ENCODE data around the gene BCL7B.
"Not testable (repeated sequence)": the region's sequence is repeated elsewhere in the genome, so short reads cannot be mapped to it uniquely, and the experiment has no call there.

Gene BCL7B

DNA sequence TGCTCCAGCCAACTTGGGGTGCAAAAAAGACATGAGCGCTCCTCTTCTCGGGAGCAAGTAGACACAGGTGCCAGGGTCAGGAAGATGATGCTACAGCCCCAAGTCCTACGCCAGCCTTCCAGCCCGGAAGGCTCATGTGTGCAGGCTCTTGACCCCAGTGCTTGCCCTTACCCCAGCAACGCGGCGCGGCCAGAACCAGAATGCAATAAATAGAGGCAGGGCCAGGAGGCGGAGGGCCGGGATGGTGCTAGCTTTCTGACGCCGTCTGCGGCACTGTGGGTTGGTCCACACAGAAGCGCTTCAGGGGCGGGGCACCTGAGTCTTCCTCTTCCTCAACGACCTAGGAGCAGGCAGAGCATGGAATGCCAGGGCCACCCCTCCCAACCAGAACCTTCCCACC lies 20.4 kb downstream of the BCL7B start:
- H3K27ac ChIP-seq, result no peak overlapping the region
- DNase-seq (ENCODE audit: low read depth, low spot score), result no peak

DNA sequence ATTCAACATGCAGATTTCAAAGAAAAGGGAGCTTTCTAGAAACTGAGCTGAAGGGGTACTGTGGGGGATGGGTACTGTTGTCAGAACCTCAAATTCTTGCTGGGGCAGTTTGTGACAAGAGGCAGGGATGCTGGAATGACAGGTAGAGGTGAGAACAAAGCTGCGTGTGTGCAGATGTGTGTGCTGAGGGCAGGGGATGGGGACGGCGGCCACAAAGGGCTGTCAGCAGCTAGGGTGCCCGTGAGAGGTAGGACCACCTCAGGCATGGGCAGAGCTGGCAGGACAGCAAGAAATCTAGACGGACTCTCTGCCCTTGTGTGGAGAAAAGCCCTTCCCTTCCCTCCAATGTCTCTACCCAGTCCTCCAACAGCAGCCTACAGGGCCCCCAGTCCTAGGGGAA lies 21.0 kb downstream of the BCL7B start:
- no peak for DNase-seq (ENCODE audit: low read depth, low spot score)
- no peak overlapping the region for H3K27ac ChIP-seq

DNA sequence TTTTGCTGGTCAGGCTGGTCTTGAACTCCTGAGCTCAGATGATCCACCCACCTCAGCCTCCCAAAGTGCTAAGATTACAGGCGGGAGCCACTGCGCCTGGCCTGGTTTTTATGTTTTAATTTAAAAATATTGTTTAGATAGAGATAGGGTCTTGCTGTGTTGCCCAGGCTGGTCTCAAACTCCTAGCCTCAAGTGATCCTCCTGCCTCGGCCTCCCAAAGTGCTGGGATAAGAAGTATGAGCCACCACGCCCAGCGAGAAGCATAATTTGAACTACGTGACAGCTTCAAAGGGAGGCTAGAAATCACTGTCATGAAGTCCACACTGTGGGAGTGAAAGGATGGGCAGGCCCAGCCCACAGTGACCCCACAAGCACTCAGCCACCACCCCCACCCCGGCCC lies 21.6 kb downstream of the BCL7B start:
- DNase-seq (ENCODE audit: low read depth, low spot score); H3K27ac ChIP-seq: not testable (repeated sequence)

DNA sequence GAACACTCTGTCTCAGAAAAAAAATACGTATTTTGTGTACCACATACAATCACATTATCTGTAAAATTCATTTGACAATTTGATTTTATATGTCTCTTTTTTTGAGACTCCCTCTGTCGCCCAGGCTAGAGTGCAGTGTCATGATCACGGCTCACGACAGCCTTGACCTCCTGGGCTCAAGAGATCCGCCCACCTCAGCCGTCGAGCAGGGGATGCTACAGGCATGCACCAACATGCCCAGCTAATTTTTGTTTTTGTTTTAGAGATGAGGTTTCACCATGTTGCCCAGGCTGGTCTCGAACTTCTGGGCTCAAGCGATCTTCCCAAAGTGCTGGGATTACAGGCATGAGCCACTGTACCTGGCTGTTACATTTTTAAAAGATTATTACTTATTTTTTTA lies 23.7 kb downstream of the BCL7B start:
- no peak overlapping the region for H3K27ac ChIP-seq
- no peak for DNase-seq (ENCODE audit: low read depth, low spot score)

DNA sequence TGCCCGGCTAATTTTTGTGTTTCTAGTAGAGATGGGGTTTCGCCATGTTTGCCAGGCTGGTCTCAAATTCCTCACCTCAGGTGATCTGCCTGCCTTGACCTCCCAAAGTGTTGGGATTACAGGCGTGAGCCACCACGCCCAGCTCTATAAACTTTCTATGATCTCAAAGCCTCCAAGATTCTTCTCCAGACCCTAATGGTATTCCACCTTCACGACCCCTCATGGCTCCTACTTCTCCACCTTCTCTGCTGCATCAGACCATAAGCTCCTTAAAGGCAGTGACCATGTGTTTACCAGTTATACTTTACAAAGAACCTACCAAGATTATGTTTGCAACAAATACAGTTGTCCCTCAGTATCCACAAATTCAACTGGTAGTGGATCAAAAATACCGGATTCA lies 25.3 kb downstream of the BCL7B start:
- no peak for DNase-seq (ENCODE audit: low read depth, low spot score)
- H3K27ac ChIP-seq, result no peak overlapping the region

DNA sequence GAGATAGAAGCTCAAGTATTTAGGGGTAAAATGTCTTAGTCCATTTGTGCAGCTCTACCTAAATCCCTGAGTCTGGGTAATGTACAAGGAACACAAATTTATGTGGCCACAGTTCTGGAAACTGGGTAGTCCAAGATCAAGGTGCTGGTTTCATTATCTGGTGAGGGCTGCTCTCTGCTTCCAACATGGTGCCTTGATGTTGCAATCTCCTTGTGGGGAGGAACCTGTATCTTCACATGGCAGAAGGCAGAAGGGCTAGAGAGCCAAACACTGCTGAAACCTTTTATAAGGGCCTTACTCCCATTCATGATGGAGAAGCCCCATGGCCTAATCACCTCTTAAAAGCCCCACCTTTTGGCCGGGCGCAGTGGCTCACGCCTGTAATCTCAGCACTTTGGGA lies 26.7 kb downstream of the BCL7B start:
- DNase-seq (ENCODE audit: low read depth, low spot score), result no peak
- no peak overlapping the region for H3K27ac ChIP-seq

DNA sequence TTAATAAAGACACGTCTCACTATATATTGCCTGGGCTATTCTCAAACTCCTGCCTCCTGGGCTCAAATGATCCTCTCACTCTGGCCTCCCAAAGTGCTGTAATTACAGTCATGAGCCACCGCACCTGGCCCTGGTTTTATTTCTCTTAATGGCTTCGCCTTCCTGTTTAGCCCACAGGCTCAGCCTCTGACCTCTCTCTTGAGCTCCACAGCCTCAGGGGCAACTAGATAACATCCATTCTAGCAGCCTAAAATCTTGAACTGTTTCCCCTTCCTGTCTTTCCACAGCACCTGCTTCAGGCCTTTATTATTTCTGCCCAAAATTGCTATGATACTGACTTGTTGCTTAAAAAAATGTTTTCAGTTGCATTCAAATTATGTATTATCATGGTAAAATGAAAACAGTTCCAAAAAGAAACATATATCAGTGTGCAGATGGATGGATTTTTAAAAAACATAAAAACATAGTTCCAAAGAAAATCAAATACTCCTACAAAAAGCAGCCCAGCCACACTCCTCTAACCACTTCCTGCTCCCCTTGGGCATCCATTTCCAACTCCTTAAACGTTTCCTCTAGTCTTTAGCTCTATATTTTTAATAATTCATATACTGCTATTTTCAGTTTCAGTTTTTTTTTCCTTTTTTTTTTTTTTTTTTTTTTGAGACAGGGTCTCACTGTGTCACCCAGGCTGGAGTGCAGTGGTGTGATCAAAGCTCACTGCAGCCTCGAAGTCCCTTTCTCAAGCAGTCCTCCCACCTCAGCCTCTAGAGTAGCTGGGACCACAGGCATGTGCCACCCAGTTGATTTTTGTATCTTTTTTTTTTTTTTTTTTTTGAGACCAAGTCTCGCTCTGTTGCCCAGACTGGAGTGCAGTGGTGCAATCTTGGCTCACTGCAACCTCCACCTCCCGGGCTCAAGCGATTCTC lies 30.3 kb downstream of the BCL7B start:
- H3K27ac ChIP-seq, result no peak overlapping the region
- no peak for DNase-seq (ENCODE audit: low read depth, low spot score)

DNA sequence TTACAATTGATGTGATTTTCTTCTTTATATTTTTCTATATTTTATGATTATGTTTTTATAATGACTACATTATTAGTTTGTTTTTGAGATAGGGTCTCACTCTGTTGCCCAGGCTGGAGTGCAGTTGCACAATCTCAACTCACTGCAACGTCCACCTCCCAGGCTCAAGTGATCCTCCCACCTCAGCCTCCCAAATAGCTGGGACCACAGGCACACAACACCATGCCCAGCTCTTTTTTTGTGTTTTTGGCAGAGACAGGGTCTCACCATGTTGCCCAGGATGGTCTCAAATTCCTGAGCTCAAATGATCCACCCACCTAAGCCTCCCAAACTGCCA lies 31.4 kb downstream of the BCL7B start:
- not testable (repeated sequence) for H3K27ac ChIP-seq; DNase-seq (ENCODE audit: low read depth, low spot score)

DNA sequence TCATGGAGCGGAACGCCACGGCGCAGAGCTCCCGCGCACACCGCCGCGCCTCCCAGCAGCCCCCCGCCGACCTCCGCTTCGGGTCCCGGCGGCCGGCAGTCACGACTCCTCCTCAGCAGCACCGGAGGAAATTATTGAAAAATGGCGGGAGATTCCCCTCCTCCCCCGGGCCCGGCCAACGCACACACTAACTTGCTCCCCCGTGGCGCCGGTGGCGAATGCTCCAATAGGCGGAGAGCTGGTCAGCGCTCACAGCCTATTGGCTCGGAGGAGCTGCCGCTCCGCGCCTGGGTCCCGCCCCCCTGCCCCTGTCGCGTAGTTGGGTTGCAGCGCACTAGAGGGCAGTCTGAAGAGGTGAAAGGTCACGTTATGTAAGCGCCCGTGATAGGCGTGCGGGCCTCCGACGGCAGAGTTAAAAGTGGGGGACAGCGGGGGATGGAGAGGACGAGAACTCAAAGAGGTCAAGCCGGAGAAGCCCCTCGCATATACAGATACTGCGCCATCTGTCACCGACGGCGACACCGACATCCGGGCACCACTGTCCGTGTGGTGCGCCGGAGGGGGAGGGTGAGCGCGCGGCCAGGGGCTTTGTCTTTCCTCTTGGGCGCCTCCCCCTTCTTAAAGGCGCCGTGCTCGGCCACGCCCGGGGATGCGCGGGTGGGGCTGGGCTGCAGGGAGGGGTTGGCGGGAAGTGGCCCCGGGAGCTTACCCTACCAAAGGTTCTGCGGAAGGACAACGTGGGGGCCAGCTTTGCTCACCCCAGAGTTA lies 35.2 kb downstream of the BCL7B start, which contains the start of gene BAZ1B:
Gene BAZ1B (minus strand): TSS at position 189 of the 768 bp plus-strand sequence. CDS start 360 bp downstream, outside the sequence.
- peak; percentile 85 for DNase-seq (ENCODE audit: low read depth, low spot score)
- H3K27ac ChIP-seq, result peak within 1 kb of the TSS; percentile 77

DNA sequence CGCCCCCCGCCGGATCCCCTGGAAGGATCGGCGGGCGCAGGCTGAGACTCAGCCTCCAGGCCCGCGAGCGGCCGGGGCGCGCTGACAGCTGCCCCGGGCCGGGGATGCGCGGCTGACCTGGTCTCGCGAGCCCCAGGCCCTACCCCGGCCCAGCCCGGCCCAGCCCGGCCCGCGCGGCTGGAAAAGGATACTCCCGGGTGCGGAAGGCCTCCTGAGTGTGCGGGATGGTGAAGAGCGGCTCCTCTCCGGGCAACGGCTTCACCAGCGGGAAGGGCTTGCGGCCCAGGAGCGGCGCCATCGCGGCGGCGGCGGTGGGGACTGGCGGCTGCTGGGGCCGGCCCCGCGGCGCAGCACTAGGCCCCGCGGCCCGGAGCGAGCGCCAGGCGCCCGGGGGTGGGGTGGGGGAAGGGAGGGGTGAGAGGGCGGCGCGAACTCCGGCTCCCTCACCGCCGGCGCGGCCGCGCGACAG lies 35.8 kb downstream of the BCL7B start:
- no peak for DNase-seq (ENCODE audit: low read depth, low spot score)
- H3K27ac ChIP-seq, result peak overlapping the region; percentile 77

DNA sequence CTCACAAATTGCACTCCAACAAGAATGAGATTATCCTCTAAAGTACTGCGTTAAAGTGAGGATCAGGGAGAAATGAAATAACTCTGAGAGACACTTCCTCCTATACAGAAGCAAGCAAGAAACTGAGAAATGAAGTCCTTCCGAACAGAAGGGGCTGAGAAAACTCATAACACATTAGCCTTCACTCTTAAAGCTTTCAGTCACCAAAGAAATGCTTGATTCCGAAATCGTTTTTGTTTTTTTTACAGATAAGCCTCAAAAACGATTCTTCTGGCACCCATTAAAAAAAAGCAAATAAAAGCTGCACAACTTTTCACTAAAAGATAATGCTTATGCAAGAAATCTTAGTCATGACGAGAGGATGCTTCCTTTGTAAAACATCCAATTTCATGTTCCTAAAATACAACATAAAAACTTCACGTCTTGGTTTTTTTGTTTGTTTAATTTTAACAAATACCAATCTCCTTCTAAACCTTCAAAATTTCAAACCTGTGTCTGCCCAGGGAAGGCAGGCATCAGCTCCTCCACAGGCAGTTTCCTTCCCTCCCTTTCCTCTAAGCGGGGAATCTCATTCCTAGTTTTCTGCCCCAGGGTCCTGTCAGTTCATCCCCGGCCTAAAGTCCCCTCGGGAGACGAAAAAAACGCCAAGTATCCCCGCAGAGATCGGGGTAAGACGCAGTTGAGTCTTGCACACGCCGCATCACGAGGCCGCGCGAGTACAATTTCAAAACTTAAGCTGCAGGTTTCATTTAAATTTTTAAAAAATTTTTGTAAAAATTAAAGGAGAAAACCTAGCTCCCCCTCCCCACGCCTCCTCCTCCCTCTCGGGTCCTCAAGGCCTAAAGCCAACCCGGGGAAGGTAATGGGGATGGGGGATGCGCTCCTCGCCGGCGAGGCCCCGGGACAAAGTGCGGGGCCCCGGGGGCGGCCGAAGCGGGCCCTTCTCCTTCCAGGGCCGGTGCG lies 36.5 kb downstream of the BCL7B start:
- DNase-seq (ENCODE audit: low read depth, low spot score), result no peak
- H3K27ac ChIP-seq, result peak overlapping the region; percentile 77

DNA sequence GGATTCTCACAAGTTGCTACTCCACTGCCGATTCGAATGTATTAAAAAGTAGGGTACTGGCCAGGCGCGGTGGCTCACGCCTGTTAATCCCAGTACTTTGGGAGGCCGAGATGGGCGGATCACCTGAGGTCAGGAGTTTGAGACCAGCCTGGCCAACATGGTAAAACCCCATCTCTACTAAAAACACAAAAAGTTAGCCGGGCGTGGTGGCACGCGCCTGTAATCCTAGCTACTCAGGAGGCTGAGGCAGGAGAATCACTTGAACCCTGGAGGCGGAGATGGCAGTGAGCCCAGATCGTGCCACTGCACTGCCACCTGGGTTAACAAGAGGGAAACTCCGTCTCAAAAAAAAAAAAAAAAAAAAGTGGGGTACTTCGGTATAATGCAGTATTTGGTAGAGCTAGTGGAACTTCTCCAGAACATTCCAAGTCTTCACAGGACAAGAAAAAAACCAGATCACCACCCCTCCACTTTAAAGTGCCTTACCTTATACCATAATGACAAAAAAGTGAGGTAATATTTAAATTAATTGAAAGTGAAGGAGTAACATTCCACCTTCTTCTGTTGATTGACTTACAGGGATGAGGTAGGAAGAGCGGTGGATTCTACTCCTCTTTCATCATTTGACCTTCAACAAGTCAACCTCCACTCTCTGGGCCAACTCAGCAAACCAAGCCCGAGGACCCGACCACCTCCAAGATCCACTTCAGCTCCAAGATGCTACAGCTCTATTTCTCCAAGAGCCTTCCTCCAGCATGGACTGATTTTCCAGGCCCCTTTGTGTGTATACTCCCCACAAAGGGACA lies 37.4 kb downstream of the BCL7B start:
- peak overlapping the region; percentile 77 for H3K27ac ChIP-seq
- DNase-seq (ENCODE audit: low read depth, low spot score), result no peak

DNA sequence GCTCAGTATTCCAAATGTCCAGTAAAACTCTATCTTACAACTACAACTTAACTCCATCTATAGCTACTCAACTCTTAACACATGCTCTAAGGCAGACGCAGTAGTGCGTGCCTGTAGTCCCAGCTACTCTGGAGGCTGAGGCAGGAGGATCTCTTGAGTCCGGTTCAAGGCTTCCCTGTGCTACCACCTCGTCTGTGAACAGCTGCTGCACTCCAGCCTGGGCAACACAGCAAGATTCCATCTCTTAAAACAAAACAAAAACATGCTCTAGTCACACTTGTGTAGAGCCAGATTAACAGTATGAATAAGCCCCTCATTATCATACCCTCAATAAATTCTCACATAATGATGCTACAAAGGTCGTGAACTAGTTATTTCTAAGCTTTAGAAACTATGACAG lies 39.0 kb downstream of the BCL7B start:
- DNase-seq (ENCODE audit: low read depth, low spot score), result no peak
- H3K27ac ChIP-seq, result no peak overlapping the region

DNA sequence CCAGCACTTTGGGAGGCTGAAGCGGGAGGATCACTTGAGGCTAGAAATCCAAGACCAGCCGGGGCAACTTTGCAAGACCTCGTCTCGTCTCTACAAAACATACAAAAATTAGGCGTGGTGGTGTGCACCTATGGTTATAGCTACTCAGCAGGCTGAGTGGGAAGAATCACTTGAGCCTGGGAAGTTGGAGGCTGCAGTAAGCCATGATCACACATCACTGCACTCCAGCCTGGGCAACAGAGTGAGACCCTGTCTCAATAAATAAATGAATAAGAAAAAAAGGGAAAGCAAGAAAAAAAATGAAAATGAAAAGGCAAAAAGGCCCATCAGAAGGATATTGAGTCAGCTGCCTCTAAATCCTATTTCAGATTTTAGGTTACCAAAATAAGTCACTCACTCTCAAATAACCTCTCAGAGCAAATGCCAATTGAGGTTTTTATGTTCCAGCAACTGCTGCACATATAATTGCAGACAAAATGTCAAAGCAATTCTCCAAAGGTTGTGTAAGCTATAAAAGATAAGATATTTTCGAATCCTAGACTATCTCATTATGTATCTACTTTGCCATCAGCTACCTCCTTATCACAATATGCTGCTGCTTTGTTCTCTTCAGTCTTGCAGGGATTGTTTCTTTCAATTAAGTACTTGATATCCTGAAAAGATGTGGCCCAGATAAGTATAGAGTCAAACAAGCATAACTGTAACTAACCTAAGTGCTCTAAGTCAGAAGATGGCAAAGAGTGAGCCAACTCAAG lies 40.1 kb downstream of the BCL7B start:
- no peak for DNase-seq (ENCODE audit: low read depth, low spot score)
- H3K27ac ChIP-seq, result no peak overlapping the region

DNA sequence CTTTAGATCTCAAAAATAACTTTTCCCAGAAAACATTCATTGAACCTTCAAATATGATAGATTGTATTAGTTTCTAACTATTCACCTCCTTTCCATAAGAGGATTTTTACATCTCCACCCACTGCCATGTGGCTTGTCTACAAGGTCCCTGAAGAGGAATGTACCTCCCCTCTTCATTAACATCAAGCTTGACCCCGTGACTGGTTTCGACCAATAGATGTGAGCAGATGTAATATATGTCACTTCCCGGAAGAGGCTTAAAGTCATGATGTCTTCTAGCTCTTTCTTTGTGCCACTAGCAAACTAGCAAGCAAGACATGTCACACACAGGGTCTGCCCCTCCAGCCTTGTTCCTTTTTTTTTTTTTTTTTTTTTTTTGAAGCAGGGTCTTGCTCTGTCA lies 42.3 kb downstream of the BCL7B start:
- DNase-seq (ENCODE audit: low read depth, low spot score), result no peak
- H3K27ac ChIP-seq, result no peak overlapping the region

DNA sequence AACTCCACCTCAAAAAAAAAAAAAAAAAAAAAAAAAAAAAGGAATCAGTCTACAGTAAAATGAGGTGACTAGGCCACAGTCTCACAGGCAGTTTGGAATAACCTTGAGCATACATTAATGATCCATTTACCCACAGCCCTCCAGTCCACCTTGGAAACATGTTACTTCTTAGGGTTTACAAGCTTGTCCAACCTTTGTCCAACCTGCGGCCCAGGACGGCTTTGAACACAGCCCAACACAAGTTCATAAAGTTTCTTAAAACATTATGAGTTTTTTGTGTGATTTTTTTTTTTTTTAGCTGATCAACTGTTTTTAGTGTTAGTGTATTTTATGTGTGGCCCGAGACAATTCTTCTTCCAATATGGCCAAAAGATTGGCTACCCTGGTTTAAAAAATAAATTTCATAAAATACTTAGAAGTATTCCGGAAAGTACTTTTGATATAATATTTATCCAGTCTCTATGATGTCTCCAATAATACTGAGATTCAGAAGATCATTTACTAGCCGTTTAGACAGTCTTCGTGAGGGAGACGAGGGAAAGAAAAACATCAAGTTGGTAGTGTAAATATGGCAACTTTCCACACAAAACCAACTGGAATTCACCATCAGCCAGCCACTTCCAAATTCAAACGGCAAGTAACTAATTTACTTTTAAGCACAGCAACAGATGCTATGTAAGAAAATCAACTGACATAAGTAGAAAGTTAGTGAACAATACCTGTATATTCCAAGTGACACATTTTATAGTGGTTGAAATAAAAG lies 45.3 kb downstream of the BCL7B start:
- no peak overlapping the region for H3K27ac ChIP-seq
- DNase-seq (ENCODE audit: low read depth, low spot score), result no peak

DNA sequence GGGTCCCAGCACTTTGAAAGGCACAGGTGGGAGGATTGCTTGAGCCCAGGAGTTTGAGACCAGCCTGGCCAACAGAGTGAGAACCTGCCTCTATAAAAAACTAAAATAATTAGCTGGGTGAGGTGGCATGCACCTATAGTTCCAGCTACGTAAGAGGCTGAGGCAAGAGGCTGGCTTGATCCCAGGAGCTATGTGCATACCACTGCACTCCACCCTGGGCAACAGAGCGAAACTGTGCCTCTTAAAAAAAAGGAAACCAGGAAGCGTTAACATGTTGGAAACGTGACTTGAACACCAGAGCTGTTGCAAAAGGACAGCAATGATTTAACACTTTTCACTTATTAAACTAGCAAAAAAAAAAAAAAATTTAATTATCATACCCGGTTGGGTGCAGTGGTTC lies 48.0 kb downstream of the BCL7B start:
- H3K27ac ChIP-seq, result no peak overlapping the region
- no peak for DNase-seq (ENCODE audit: low read depth, low spot score)

DNA sequence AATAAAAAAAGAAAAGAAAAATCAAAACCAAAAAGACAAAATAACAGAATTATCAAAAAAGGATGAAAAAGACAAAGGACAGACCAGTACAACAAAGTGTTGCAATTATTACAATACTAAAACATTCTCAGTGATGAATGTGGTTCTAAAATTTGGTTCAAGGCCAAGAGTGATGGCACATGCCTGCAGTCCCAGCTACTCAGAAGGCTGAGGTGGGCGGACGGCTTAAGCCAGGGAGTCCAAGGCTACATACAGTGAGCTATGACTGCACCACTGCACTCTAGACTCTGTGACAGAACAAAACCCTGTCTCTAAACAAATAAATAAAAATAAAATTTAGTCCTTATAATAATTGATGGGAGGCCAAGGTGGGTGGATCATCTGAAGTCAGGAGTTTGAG lies 49.9 kb downstream of the BCL7B start:
- no peak overlapping the region for H3K27ac ChIP-seq
- DNase-seq (ENCODE audit: low read depth, low spot score), result no peak
